GM21786 (cell line): ENCODE measurements around the gene PPP4R3A.
"Not testable (repeated sequence)": the region's sequence is repeated elsewhere in the genome, so short reads cannot be mapped to it uniquely, and the experiment has no call there.

Source experiments
- ATAC-seq: cut with Tn5 transposase; IDR thresholded peaks from one replicate; pipeline ENCODE4 v1.9.1; 2021; ENCODE audit not compliant: unreplicated experiment

The PPP4R3A gene

GRCh38 chr14:91439345-91439744, 70.8 kb downstream of the PPP4R3A start:
- no peak for ATAC-seq

- no peak for ATAC-seq
Observed at GRCh38 chr14:91438845-91439244, 71.3 kb downstream of the PPP4R3A start.

- not testable (repeated sequence) for ATAC-seq
Observed at GRCh38 chr14:91436266-91436665, 73.8 kb downstream of the PPP4R3A start.

GRCh38 chr14:91429385-91429784, 80.7 kb downstream of the PPP4R3A start:
- ATAC-seq: no peak

DNA sequence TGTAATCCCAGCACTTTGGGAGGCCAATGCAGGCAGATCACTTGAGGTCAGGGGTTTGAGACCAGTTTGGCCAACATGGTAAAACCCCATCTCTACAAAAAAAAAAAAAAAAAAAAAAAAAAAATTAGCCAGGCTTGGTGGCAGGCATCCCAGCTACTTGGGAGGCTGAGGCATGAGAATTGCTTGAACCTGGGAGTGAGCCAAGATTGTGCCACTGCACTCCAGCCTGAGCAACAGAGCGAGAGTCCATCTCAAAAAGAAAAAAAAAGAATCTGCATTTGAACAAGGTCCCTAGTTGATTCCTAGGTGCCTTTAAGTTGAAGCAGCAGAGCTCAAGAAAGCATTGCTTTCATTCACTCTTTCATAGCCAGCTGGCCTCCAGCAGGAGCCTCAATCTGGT, 81.2 kb downstream of the PPP4R3A start:
- ATAC-seq: not testable (repeated sequence)

DNA sequence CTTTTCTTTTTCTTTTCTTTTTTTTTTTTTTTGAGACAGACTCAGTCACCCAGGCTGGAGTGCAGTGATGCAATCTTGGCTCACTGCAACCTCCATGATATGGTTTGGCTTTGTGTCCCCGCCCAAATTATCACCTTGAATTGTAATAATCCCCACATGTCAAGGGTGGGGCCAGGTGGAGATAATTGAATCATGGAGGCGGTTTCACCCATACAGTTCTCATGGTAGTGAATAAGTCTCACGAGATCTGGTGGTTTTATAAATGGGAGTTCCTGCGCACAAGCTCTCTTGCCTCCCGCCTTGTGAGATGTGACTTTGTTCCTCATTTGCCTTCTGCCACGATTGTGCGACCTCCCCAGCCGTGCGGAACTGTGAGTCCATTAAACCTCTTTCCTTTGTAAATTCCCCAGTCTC, 84.6 kb downstream of the PPP4R3A start:
- ATAC-seq: not testable (repeated sequence)

GRCh38 chr14:91424813-91425530, 85.1 kb downstream of the PPP4R3A start:
- no peak for ATAC-seq

DNA sequence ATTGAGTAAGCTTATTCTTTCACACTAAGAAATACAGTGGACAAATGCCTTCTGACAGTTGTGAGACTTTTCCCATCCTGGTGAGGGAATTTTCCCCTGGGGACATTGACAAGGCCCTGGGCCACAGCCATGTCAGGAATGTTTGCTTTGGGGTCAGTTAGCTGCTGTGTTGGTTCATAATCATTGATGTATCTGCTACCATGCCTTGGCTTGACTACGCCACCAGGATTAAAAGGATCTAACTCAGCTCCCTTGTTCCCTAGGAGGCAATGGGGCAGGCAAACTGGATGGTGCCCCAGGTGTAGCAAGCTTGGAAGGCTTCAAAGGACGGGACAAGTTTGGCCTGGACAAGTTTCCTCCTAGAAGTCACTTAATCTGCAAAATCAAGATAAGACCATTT, 89.4 kb downstream of the PPP4R3A start:
- no peak for ATAC-seq

DNA sequence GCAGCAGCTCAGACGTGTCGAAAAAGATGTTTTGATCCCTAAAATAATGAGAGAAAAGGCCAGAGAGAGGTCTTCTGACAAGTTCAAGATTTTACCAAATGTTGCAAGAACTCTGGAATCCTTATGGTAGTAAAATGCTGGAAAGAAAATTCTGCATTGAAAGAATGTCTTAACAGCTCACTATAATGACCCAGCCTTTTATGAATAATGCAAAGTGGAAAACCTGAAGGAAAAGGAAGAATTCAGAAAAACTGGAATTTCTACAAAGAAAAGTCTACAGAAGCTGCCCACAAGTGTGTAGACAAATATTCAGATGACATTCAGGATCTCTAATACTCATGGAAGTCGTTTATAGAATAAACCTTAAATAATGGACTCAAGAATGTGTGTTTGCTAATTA, 90.7 kb downstream of the PPP4R3A start:
- ATAC-seq: no peak

GRCh38 chr14:91419044-91419397, 91.1 kb downstream of the PPP4R3A start:
- ATAC-seq: no peak

DNA sequence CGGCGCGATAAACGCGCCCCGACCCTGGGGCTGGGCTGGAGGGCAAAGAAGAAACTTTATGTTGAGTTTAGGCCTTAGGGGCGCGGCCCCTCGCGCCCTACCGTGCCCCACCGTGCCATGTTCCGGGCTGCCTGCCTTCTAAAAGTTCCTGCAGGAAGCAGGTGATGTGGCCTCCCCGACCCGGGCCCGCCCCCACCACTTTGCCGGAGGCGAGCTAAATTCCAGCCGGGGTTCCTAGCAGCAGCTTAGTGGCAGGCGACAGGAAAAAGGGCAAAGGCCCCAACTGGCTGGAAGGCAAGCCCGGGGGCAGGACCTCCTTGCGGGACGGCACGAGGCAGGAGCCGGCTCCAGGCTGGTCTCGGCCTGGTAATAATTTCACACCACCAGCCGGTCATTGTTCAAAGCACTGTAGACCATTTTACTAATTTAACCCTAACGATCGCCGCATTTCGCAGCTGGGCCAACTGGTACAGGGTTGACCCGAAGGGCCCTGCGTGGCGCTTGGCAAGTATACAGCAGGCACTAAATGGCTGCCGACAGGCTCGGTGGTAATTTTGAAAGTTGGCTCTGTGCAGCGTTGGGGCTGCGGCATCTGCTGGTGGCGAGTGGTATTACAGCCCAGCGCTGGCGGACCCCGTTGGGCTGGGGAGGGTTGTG, 91.6 kb downstream of the PPP4R3A start:
- no peak for ATAC-seq

DNA sequence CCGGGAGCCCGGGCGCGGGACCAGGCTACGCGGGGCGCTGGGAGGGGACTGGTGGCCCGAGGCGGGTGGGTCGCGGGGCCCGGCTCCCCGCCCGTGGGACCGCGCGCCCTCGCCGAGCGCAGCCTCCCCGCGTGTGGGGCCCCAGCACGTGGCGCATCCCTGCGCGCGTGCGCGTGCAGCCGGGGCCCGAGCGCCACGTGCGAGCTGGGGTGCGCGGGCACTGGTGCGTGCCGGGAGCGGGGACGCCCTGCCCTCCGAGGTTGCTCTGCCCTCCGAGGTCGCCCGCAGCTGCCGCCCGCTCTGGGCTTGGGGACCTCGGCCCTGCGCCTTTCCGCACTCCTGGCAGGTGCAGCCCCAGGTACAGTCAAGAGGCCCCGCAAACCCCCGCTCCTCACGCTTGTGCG, 92.1 kb downstream of the PPP4R3A start:
- ATAC-seq: peak; percentile 12

DNA sequence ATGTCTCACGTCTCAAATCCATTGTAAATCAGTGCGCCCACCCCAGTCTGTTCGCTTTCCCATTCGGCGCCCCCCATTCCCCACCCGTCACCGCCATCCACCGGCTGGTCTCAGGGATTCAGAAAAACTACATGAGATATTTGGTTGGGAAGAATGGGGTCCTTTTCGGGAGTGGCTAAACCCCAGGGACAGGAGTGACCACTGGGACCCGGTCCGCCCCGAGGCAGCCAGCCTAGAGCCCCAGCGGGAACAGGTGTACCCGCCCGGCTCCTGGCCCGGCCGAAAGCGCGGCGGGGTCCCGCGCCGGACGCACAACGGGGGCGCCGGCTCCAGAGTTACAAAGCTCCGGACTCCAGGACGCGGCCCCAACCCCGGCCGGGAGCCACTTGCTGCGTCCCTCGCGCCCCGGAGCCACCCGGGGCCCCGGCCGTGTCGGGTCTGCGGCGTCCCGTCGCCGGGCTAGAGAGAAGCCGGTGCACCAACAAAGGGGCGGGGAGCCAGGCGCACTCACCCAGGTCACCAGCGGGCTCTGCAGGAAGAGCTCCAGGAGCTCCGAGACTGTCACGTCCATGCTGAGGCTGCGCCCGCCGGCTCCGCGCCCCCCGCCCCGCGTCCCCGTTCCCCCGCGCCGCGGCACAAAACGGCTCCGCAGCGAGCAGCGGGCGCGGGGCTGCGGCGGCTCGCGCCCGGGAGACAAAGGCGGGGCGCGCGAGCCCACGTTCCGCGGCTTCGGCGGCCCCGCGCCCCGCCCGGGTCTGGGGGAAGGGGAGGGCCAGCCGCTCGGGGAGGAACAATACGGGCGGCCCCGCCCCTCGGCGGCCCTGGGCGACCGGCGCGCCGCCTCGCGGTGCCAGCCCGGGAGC, 92.8 kb downstream of the PPP4R3A start, which contains the start of gene CCDC88C:
TSS of gene CCDC88C (minus strand) at position 701 of the 863 bp plus-strand sequence. CDS start at position 571, 130 bp downstream.
- ATAC-seq: peak; percentile 36

DNA sequence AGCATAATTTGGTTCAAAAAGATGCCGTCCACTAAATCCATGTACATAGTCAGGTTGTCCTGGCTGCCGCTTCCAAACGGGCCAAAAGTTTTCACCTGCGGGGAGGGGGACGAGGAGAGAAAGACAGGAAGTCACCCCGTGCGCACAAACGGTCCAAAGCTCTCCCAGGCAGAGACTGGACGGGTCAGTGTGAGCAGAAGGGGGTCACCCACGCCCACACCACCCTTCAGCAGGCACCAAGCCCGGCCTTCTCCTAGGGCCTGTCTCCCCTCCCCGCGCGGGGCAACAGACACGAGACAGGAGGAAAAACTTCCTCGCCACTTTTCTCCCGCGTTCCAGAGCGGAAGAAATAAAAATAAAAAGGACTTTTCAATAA, 93.4 kb downstream of the PPP4R3A start:
- ATAC-seq: no peak

GRCh38 chr14:91415794-91416743, 94.0 kb downstream of the PPP4R3A start:
- peak; percentile 59 for ATAC-seq

DNA sequence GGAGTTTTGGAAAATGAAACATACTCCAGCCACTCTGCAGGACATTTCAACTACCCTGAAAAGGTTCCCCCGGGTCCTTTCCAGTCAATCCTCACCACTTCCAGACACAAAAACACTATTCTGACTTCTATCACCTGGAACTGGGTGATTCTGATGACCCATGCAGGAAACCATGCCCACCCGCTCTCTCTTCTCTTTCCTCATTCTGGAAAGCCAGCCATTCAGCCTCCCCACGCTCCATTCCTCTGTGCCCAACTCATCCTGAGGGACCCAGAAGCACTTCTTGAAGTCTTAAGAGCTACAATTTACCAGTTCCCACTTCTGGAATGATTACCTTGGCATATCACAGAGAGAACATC, 95.7 kb downstream of the PPP4R3A start:
- no peak for ATAC-seq

DNA sequence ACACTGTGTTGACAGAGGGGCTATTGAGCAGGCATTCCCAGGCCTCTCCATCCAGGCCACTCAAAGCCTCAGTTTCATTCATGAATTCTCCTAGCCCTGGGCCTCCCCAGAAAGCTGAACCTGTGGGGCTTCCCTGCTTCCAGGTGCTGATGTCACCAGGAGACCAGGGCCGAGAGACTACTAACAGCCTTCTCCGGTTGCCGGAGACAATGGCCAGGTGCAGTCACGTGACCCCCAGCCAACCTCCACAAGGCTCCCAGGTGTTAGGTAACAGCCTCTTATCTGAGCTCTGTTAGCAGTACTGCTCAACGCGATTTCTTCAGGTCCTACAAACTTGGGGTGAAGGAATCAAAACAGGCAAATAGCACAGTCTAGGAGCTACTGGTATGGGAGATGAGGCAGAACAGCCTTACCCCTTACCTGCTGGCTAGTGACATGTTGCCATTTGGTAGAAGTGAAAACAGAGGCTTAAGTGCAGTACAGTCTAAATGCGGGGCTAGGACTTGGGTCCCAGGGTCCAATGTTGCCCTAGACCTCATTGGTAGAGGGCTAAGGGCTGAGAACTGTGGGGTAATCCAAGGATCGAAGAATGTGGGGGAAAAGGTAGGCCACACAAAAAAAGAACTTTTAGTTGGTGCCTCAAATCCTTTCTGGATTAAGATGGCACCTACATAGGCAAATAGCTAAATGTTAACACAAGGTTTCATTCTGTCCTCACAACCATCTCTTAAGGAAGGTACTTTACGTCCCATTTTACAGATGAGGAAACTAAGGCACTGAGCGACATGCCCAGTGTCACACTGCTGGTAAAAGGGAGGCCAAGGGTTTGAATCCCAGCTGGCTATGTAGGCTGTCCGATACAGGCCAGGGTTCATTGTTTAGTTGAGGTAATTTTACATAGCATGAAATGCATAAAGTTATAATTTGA, 96.3 kb downstream of the PPP4R3A start:
- ATAC-seq: no peak

DNA sequence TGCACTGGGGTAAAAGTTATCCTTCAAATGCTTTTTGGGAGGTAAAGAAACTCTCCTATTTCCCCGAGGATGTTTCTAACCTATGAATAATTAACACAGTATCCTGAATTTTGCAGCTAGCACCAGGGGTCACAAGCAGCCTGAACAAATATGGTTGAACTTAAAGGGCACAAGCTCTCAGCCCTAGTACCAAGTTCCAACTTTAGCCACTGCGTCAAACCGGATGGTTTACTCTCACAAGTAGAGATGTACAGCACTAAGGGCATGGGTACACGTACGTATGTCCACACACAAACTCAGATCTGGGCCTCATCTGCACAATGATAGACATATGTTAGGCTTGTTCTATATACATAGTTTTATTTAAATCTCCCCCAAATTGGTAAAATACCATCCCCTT, 97.2 kb downstream of the PPP4R3A start:
- ATAC-seq: no peak

DNA sequence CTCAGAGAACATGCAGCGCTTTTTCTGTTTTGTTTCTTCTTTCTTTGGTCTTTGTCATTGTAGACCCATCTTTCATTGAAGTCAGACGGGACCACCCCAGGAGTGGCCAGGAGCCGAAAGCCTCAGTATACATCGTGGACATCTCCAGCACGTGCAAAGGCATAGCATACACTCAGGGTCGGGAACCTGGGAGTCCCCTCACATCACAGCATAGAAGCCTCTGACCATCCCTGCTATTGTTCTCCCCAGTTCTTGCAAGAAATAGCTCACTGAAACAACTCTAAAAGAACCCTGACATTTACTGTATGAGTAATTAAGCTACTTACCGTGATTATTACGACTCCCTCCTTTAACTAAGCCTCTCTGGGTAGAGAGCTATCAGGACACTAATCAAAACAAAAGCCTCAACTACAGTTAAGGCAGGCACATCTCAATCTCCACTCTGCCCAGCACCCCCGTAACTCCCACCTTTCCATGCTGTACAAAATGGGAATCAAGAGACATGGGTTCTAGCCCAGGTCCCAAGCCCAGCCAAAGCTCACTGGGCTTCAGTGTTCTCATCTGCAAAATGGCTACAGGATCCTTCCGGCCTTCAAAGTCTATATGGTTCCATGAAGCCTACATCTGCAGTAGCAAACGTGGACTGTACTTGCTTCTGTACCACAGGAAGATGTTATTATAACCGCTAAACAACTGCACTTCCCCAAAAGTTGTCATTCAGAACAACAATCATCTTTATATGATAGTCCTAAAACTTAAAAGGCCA, 99.2 kb downstream of the PPP4R3A start:
- ATAC-seq: peak; percentile 42
